Measurements from ENCODE around the gene YRDC.

YRDC gene, protein sequence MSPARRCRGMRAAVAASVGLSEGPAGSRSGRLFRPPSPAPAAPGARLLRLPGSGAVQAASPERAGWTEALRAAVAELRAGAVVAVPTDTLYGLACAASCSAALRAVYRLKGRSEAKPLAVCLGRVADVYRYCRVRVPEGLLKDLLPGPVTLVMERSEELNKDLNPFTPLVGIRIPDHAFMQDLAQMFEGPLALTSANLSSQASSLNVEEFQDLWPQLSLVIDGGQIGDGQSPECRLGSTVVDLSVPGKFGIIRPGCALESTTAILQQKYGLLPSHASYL

DNA sequence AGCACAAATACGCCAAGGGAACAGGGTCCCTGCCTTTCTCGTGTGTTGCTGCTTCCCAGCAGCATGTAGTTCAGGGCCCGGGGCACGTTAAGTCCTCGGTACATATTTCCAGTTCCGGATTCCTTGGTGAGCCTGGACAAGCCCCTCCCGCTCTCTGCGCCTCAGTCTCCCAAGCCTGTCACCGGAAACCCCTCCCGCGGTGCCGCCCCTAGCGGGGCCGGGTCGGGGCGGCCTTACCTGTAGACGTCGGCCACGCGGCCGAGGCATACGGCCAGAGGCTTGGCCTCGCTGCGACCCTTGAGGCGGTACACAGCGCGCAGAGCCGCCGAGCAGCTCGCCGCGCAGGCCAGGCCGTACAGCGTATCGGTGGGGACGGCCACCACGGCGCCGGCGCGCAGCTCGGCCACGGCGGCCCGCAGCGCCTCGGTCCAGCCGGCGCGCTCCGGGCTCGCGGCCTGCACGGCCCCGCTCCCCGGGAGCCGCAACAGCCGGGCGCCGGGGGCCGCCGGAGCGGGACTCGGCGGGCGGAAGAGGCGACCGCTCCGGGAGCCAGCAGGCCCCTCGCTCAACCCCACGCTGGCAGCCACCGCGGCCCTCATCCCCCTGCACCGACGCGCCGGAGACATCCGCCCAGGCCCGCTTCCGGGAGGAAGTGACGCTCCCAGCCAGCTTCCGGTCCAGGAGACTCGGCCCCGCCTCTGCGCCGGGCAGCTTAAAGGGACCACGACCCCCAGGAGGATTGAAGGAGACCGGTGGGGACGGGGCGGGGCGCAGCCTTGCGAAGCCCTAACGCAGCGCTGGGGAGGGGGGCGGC lies at the start of gene YRDC, which contains the start of gene C1orf122:
Gene YRDC, minus strand, starts transcription at position 654 of the 814 bp plus-strand sequence. Its CDS starts 28 bp downstream, at position 626.
Gene C1orf122, plus strand, starts transcription at position 236 of the 814 bp plus-strand sequence. CDS start 615 bp downstream, outside the sequence.
- DNase-seq, result peak; percentile 95

DNA sequence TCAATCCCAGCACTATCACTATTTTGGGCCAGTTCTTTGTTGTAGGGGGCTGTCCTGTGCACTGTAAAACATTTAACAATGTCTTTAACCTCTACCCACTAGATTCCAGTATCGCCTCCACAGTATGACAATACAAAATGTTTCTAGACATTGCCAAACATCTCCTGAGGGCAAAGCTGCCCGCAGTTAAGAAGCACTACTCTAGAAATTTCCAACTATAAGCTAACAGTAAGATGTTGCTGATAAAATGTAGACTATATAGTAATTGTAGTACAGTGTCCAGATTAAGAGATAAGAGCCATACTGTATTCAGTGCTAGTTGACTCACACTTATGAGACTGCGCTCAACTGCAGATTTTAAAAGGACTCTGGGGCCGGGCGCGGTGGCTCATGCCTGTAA lies 46.4 kb upstream of the YRDC start:
- no peak for DNase-seq

DNA sequence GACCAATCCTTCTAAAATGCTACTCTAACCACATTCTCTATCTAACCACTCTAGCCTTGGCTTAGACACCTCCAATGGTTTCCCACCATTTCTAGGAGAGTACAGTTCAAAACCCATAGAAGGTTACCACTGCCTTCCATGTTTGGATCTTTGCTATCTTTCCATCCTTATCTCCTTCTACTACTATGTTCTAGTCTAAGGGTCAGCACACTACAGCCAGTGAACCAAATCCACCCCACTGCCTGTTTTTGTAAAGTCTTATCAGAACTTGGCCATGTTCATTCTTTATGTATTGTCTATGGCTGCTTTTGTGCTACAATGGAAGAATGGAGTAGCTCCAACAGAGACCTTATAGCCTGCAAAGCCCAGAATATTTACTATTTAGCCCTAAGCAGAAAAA lies 45.1 kb upstream of the YRDC start:
- DNase-seq, result no peak

DNA sequence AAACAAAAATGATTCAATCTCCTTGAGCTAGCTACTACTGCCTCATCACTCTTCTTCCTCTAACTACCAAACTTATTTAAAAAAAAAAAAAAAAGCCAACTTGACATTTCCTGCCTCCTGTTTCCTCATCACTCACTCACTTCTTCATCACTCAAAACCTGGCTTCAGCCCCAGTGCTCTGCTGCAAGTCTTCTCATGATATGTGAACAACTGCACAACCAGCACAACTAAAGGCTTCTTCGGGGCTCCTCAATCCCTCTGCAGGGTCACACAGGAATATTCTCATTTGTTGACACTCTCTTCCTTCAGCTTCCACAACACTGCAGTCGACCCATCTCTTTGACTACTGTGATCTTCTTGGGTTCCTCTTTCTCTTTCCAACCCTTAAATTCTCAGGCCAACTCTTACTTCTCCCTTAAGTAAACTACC lies 43.8 kb upstream of the YRDC start:
- DNase-seq, result no peak

DNA sequence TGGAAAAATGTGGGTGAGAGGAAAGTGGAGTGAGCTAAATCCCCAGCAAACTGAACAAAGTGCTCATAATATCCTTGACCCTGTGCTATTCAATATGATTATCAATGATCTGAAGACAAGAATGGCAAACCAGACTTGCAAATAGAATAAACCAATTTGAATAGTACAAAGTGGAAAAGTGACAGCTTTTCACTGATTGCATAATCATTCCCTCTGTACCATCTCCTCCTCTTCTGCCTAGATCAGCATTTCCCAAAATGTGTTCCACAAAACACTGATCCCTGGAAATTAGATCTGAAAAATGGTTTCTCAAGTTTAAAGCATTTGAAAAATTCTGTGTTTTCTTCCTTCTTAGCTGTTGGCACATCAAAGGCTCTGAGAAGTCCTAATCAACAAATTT lies 43.3 kb upstream of the YRDC start:
- no peak for DNase-seq

DNA sequence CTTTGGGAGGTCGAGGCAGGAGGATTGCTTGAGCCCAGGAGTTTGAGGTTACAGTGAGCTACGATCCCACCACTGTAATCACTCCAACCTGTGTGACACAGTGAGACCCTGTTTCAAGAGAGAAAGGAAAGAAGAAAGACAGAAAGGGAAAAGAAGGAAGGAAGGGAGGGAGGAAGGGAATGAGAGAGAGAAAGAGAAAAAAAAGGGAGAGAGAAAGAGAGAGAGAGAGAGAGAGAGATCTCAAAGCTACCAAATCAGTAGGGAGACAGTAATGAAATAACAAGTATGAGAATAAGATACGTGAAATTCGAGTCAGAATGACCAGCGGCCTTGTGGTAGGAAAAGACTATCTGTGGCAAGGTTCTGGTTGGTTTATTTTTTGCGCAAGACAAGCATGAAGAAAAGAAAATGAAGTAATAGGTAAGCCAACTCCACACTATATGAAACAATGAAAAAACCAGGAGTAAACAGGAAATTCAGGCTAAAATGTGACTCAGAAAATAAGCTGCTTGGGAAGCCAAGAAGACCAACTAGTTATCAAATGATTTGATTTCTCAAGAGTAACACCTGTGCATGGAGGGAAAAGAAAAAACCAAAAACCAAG lies 42.4 kb upstream of the YRDC start:
- no peak for DNase-seq

DNA sequence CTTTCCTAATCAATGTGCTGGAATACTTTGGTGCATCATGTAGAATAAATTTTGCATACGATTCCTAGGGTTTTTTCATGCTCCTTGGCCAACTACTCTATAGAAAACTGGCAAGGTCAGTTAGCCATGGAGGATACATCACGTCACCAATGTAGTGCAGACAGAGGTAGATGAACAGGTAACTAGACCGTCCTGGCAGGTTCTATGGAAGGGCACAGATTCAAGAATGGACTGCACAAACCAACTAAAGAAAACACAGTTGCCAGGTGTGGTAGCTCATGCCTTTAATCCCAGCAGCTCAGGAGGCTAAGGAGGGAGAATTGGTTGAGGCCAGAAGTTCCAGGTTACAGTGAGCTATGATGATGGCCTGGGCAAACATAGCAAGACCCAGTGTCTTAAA lies 41.5 kb upstream of the YRDC start:
- no peak for DNase-seq

DNA sequence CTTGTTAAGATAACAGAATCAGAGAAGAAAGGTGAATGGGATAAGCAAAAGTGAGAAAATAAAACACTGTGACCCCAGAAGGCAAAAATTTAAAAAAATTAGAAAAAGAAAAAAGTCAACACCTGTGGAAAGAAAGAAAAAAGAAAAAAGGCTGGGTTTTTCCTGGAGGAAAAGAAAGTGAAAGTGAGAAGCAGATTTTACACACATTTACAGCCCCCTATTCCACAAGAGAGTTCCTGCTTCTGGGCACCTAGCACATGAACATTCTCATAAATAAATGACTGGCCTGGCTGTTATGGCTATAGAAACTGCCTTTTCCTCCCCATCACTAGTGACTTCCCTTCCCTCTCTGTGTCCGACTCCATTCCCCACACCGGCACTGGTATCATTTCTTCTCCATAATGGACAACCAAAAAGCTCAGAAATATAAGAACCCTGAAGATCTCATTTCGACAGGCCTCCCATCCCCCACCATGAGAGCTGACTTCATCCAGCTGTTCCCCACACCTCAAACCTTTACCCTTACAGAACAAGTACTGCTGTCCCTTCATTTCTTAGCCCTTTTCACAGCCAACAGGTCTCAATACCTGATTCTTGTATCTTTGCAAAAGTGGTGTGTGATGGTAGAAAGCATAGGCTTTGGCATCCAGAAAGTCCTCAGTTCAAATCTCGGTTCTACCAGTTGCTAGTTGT lies 38.8 kb upstream of the YRDC start:
- DNase-seq, result no peak

DNA sequence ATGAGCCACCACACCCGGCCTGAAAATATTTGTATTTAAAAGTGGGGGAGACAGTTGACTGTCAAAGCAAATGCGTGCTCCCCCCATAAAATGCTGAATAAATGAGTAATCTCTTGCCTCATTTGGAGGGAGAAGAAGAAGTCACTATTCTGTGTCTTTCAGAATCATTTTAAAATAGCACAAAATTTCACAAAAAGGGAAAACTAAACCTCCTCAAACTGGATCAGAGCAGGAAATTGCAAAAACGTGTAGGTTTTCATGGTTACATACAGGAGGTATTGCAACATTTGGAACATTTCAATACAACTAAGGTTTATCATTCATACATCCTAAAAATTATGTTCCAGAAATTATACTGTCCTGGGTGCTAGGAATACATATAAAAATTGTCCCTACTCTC lies 37.8 kb upstream of the YRDC start:
- DNase-seq, result no peak

DNA sequence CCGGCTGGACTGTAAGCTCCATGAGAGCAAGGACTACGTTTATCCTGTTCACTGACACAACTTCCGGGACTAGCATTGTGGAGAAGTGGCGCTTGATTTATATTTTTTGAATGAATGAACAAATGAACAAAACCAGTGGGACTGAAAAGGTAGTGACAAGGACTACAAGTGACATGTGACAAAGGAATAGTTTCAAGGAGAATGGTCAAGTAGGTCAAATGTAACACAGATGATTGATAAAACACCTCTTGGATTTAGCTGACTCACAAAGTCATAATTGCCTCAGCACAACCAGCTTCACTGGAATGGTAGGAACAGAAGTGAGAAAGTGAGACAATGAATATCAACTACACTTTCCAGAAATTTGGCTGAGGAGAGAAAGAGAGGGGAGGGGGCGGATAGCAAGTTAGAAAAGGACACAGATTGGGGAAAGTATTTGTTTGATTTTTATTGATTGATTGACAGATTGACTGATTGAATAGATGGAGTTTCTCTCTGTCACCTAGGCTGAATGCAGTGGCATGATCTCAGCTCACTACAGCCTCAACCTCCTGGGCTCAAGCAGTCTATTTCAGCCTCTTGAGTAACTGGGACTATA lies 37.1 kb upstream of the YRDC start:
- no peak for DNase-seq

DNA sequence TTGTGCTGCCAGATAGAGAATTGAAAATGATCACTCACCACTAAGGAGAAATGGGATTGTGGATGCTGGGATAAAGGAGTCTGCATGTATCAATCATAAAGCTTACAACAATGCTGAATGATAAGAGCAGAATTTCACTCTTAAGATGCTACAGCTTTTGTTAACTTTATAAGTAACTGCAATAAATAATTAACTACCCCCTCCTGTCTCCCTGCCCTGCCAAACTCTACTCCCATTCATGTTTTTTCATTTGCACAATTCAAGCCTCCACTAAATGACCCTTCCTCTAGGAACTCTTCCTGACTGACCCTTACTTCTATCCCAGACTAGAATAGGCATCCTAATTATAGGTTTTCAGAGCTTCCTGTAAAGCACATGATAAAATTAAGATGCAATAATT lies 36.5 kb upstream of the YRDC start:
- DNase-seq, result no peak

DNA sequence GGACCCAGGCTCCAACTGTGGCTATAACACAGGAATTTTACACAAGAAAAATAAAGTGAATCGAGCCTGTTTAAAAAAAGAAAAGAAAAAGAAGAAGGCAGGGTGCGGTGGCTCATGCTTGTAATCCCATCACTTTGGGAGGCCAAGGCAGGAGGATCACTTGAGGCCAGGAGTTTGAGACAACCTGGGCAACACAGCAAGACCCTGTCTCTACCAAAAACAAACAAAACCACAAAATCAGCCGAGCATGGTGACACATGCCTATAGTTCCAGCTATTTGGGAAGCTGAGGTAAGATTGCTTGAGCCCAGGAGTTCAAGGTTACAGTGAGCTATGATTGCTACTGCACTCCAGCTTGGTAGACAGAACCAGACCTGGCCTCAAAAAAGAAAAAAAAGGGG lies 33.6 kb upstream of the YRDC start:
- DNase-seq, result no peak

DNA sequence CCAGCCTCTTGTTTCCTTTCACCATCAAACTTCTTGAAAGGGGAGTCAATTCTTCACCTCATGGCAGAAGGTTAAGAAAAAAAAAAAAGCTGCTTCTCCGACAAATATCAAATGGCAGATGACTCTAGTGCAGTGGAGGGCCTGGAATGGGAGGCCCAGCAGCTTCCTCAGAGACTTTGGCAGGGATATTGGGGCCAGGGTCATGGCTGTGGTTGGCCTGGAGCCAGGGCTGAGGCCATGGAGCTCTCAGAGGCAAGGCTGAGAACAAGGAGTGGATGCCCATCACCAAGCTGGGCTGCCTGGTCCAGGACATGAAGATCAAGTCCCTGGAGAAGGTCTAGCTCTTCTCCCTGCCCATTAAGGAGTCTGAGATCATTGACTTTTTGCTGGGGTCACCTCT lies 32.7 kb upstream of the YRDC start:
- DNase-seq, result no peak

DNA sequence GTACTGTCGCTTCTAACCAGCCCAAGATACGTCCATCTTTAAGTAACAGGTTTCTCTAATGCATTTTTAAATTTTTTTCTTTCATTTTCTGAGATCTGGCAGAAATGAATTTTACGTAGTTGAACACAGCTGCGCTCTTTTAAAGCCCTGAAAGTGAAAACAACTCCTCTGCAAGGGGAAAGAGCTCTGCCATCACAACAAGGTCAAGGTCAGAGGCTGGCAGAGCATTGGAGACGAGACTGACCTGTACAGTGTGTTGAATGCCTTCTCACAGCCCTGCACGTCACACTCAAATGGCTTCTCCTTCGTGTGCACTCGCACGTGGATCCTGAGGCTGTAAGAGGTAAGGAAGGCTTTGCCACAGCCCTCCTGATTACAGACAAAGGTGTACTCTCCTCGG lies 31.7 kb upstream of the YRDC start:
- DNase-seq, result no peak

DNA sequence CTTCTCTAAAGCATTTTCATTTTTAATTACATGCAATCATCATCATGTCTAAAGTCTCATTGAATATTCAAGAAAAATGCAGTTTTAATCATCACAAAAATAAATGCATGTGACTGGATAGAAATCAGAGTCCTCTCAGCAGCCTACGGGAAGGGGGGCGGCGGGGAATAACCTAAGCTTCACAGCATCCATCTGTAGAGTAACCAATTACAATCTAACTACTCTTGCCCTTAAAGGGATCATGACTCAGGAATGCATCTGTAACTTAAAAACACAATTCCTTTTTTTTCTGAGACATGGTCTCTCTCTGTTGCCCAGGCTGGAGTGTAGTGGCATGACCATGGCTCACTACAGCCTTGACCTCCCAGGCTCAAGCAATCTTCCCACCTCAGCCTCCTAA lies 28.8 kb upstream of the YRDC start:
- no peak for DNase-seq

DNA sequence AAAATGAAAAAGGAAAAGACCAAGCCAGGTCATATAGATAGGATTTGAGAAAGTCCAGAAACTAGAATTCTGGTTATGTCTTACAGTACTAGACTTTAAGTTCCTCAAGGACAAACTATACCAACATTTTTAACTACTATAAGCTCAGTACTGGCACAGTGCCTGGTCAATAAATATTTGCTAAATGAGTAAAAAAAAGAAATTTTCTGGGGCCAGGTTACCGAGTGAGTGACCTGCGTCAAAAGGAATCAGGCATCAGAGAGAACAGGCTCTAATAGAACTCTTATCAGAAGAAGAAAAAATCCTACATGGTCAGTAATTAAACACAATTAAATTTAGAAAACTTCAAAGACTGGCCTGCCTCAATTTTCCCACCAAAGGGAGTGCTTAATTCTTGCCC lies 23.8 kb upstream of the YRDC start:
- DNase-seq, result no peak

DNA sequence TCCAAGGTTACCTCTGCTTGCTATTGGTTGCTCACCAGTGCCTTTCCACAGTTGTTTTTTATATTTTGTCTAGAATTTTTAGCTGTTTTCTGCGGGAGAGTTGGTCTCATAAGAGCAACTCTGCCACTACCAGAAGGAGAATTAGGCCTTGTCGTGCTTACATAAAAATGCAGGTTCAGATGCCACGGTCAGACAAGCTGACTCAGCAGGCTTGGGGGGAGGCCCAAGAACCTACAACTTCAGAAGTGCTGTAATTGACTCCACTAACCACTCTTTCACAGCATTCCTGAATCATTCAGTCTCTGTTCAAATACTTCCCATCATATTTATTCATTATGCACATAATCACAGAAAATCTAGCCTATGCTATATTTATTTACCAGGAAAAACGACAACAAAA lies 23.1 kb upstream of the YRDC start:
- DNase-seq, result no peak

DNA sequence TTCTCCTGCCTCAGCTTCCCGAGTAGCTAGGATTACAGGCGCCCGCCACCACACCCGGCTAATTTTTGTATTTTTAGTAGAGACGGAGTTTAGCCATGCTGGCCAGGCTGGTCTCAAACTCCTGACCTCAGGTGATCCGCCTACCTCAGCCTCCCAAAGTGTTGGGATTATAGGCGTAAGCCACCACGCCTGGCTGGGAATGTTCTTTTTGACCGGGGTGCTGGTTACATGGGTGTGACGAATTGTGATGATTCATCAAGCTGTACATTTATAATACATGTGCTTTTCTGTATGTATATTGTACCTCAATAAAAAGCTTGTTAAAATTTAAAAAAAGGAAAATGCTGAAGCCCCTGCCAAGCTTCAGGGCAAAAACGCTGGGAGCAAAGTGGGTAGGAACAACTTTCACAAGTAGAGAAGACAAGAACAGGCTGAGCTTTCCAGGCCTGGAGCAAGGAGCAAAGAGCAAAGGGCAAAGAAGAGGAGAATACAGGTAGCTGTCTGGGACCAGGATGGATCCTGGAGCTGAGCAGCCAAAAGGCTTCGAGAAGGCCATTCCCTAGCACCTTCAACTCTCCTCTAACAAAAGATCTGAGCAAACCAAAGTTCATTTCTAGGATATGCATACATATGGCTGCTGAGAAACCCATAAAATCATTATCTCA lies 20.5 kb upstream of the YRDC start:
- no peak for DNase-seq

DNA sequence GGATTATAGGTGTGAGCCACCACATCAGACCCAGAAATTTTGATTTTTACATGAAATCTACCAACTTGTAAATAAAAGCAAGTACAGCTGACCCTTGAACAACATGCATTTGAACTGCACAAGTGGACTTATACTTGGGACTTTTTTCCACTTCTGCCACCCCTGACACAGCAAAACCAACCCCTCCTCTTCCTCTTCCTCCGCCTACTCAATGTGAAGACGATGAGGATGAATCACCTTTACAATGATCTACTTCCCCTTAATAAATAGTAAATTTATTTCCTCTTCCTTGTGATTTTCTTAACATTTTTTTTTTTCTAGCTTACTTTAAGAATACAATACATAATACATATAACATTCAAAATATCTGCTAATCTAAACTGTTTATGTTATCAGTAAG lies 17.5 kb upstream of the YRDC start:
- no peak for DNase-seq

DNA sequence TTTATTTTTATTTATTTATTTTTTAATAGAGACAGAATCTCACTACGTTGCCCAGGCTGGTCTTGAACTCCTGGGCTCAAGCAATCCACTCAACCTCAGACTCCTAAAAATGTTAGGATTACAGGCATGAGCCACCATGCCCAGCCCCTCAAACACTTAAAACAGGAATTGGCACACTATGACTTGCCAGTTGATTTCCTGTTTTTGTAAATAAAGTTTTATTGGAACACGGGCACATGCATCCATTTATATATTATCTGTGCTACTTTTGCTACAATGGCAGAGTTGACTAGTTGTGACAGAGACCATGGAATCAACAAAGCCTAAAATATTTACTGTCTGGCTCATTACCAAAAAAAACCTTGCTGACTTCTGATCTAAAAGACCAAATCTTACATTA lies 16.0 kb upstream of the YRDC start:
- no peak for DNase-seq

DNA sequence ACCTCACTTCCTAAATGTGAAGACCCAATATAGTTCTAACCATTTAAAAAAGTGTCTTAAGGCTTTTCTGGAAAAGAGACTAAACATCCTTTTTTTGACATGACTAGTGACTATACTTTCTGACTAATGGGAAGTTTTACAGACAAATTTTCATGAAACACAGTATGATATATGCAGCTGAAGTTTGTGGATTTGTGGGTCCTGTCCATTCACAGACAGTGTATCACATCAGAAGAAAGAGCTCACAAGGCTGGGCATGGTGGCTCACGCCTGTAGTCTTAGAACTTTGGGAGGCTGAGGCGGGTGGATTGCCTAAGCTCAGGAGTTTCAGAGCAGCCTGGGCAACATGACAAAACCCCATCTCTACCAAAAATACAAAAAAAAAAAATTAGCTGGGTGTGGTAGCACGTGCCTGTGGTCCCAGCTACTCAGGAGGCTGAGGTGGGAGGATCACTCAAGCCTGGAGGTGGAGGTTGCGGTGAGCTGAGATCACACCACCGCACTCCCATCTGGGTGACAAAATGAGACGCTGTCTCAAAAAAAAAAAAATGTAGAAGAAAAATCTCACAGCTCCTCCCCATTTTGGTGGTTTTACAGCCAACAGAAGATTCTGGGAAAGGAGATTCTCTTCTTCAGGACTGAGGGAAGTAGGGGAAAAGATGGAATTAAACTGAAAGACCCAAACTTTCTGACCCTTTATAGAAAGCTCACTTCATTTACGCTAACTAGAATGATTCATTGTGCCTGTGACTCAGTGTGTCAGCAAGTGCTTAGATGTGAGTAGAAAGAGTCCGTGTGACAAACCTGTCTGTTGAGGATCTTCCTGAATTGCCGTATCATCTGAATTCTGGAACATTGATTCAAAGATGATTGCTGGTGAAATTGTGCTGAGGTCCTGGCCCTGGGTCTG lies 15.2 kb upstream of the YRDC start:
- no peak for DNase-seq

Data from CD4-positive, alpha-beta T cell treated with Interleukin-17A for 4 hours (primary cell).